ENCODE results near the gene KDM6B.

GRCh38 chr17:7806587-7806986, 27.4 kb upstream of the KDM6B start:
- TF ChIP-seq CTCF (conservative IDR thresholded peaks at IDR 0.05): no peak
- no peak for TF ChIP-seq EZH2 (IDR thresholded peaks at IDR 0.05; ENCODE audit: low read depth)

Measured in PC-9 (cell line).